NB4 (cell line): ENCODE data around the gene PREB.
"Not testable (repeated sequence)": the region's sequence is repeated elsewhere in the genome, so short reads cannot be mapped to it uniquely, and the experiment has no call there.

Experiments
- DNase-seq: peaks from one replicate; pipeline ENCODE4 v3.0.0; 2010; ENCODE audit warnings: low read depth
- H3K4me3 ChIP-seq: one replicate; pipeline ENCODE4 v1.5.1; 2011; ENCODE audit warnings: mild to moderate bottlenecking, low read depth, low read length, moderate library complexity
- CTCF ChIP-seq: IDR thresholded peaks from one replicate; pipeline ENCODE4 v1.5.1; 2012; ENCODE audit warnings: low read depth, low read length
- MAX ChIP-seq: IDR thresholded peaks from 2 replicates; pipeline ENCODE4 v1.6.1; 2011; ENCODE audit warnings: low read depth, low read length
- MYC ChIP-seq: IDR thresholded peaks from 2 replicates; pipeline ENCODE4 v1.6.1; 2011; ENCODE audit warnings: low read depth, low read length
- POLR2A ChIP-seq: IDR thresholded peaks from 2 replicates; pipeline ENCODE4 v1.6.1; 2011; ENCODE audit warnings: mild to moderate bottlenecking; ENCODE audit not compliant: insufficient read length; ENCODE audit errors: extremely low read depth

The PREB gene

GRCh38 chr2:27121906-27122305 is 12.5 kb downstream of the PREB start:
- DNase-seq = no peak
- no peak overlapping the region for H3K4me3 ChIP-seq
- TF ChIP-seq MAX (no peak), POLR2A (no peak), CTCF (no peak), MYC (no peak)

- DNase-seq = not testable (repeated sequence)
- H3K4me3 ChIP-seq = peak overlapping the region; percentile 19
Observed at GRCh38 chr2:27119330-27119670, 15.1 kb downstream of the PREB start.

- peak within 1 kb of the TSS; percentile 19 for H3K4me3 ChIP-seq
- no peak for DNase-seq
- TF ChIP-seq CTCF (no peak), MYC (no peak), MAX (no peak), POLR2A (no peak)
Observed at GRCh38 chr2:27118525-27119329, 15.7 kb downstream of the PREB start, which contains the start of gene CGREF1. TSS of gene CGREF1 (minus strand) at chr2:27119128. CDS start at chr2:27104366, 14,762 bp downstream.

GRCh38 chr2:27117995-27118524 is 16.4 kb downstream of the PREB start:
- TF ChIP-seq MAX = no peak
- no peak for TF ChIP-seq MYC
- TF ChIP-seq POLR2A = no peak
- no peak for TF ChIP-seq CTCF
- no peak overlapping the region for H3K4me3 ChIP-seq
- no peak for DNase-seq

GRCh38 chr2:27115519-27115918 is 18.9 kb downstream of the PREB start:
- no peak for TF ChIP-seq MAX
- no peak for TF ChIP-seq MYC
- no peak for TF ChIP-seq POLR2A
- no peak for TF ChIP-seq CTCF
- no peak overlapping the region for H3K4me3 ChIP-seq
- DNase-seq = no peak

- H3K4me3 ChIP-seq, DNase-seq: not testable (repeated sequence)
Observed at GRCh38 chr2:27111392-27112078, 22.9 kb downstream of the PREB start.

GRCh38 chr2:27110603-27111352 is 23.7 kb downstream of the PREB start:
- not testable (repeated sequence) for H3K4me3 ChIP-seq, DNase-seq
